BE2C (cell line): Measurements from ENCODE around the gene OR6C65.
"Not testable (repeated sequence)": the region's sequence is repeated elsewhere in the genome, so short reads cannot be mapped to it uniquely, and the experiment has no call there.

ENCODE experiments used
- DNase-seq: peaks from one replicate; pipeline ENCODE4 v3.0.0-alpha.2; 2020
- H3K27me3 ChIP-seq: fragments of 250-450 bp; sonication (Bioruptor Pico); 2 replicates; pipeline ENCODE4 v1.5.1; 2020; ENCODE audit warnings: mild to moderate bottlenecking
- H3K36me3 ChIP-seq: fragments of 250-450 bp; sonication (Bioruptor Pico); 2 replicates; pipeline ENCODE4 v1.5.1; 2020; ENCODE audit warnings: mild to moderate bottlenecking
- H3K4me1 ChIP-seq: fragments of 250-450 bp; sonication (Bioruptor Pico); 2 replicates; pipeline ENCODE4 v1.5.1; 2020
- H3K4me3 ChIP-seq: 2 replicates; pipeline ENCODE4 v1.5.1; 2011; ENCODE audit warnings: low read depth, low read length
- H3K9me3 ChIP-seq: fragments of 250-450 bp; sonication (Bioruptor Pico); 2 replicates; pipeline ENCODE4 v1.5.1; 2020
- TF ChIP-seq, protein P1 (sequence below): IDR thresholded peaks from 2 replicates; pipeline ENCODE4 v1.5.1; 2012; ENCODE audit warnings: mild to moderate bottlenecking, low read depth, low read length

Gene OR6C65

DNA sequence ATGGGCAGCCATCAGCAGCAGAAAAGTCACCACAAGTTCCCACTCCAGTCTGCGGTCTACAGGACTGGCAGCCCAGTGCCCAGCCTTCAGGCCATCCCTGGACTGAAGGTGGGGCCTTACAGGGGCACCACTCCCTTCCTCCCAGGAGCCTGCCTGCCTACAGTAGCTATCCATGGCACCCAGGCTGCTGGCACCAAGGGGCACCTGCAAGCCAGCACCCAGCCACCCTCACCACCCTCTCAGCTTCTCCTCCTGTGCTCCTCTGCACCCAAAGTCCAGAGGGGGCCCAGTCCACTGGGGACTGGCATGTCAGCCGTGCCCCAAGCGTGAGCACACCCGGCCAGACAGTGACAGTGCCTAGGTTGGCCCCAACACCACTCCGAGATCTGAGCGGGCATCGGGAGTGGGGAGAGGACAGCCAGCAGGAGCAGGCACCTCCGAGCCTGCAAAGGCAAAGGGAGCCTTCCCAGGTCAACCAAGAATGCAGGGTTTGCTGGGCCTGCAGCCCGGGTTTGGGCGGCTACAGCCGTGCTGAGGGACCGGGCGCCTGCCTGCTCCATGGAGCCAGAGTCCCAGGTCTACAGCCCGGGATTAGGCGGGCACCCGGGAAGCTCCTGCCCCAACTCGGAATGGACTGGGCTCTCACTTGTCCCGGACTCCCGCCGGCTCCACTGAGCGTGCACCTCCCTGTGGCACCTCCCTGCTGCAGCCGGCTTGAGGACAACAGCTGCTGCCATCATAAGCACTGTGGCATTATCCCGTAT, 8.1 kb upstream of the OR6C65 start:
- no peak for DNase-seq
- H3K36me3 ChIP-seq, result no peaks in the 10 kb centered on the region
- no peaks in the 10 kb centered on the region for H3K27me3 ChIP-seq
- TF ChIP-seq, protein P1, sequence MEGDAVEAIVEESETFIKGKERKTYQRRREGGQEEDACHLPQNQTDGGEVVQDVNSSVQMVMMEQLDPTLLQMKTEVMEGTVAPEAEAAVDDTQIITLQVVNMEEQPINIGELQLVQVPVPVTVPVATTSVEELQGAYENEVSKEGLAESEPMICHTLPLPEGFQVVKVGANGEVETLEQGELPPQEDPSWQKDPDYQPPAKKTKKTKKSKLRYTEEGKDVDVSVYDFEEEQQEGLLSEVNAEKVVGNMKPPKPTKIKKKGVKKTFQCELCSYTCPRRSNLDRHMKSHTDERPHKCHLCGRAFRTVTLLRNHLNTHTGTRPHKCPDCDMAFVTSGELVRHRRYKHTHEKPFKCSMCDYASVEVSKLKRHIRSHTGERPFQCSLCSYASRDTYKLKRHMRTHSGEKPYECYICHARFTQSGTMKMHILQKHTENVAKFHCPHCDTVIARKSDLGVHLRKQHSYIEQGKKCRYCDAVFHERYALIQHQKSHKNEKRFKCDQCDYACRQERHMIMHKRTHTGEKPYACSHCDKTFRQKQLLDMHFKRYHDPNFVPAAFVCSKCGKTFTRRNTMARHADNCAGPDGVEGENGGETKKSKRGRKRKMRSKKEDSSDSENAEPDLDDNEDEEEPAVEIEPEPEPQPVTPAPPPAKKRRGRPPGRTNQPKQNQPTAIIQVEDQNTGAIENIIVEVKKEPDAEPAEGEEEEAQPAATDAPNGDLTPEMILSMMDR, result no peak
- H3K4me3 ChIP-seq, result no peak overlapping the region
- no peaks in the 10 kb centered on the region for H3K9me3 ChIP-seq
- H3K4me1 ChIP-seq, result no peaks in the 10 kb centered on the region

DNA sequence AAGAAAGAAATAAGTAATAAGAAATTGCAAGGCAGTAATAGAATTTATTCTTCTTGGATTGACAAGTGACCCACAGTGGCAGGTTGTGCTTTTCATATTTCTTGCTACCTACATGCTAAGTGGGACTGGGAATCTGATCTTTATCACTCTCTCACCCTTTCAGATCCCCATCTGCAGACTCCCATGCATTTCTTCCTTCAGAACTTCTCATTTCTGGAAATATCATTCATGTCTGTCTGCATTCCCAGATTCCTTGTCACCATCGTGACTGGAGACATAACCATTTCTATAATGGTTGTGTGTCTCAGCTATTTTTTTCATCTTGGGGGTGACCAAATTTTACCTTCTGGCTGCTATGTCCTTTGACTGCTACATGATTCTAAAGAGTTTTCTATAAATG, 4.0 kb upstream of the OR6C65 start:
- DNase-seq, result no peak
- Histone ChIP-seq H3K4me1 (no peaks in the 10 kb centered on the region), H3K27me3 (peaks cover 3% of the 10 kb centered on the region; the same call in 1 of the 2 replicates), H3K9me3 (no peaks in the 10 kb centered on the region), H3K36me3 (no peaks in the 10 kb centered on the region), H3K4me3 (no peak overlapping the region)
- TF ChIP-seq, protein P1, result no peak

GRCh38 chr12:55407866-55408265, 7.5 kb downstream of the OR6C65 start:
- Histone ChIP-seq H3K9me3 (no peaks in the 10 kb centered on the region), H3K27me3 (no peaks in the 10 kb centered on the region), H3K4me1 (no peaks in the 10 kb centered on the region), H3K36me3 (no peaks in the 10 kb centered on the region), H3K4me3 (no peak overlapping the region)
- DNase-seq, result no peak
- TF ChIP-seq, protein P1, result no peak

DNA sequence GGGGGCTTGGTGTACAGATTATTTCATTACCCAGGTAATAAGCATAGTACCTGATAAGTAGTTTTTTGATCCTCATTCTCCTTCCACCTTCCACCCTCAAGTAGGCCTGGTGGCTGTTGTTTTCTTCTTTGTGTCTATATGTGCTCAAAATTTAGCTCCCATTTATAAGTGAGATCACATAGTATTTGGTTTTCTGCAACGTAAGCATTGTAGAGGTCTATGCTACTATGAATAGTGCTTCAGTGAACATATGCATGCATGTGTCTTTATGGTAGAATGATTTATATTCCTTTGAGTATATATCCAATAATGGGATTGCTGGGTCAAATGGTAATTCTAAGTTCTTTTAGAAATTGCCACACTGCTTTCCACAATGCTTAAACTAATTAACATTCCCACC, 8.8 kb downstream of the OR6C65 start:
- H3K9me3 ChIP-seq, DNase-seq, H3K4me1 ChIP-seq, H3K27me3 ChIP-seq, H3K36me3 ChIP-seq, H3K4me3 ChIP-seq: not testable (repeated sequence)

DNA sequence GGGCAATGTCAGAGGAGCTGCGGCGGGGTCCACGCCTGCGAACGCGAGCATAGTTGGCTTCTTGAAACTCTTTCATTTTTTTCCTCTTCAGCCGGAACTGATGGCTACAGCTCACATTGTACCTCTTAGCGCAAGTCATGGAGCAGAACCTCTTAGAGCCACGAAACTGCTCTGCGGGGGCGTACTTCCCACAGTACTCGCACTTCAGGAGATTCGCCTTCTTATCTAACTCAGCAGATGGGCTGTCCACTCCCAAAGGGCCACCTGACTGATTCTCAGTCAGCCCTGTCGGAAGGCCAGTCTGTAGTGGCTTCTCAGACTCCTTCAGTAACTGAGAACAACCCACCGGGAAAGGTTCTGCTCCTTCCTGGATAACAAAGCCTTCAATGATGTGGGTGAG, 11.8 kb downstream of the OR6C65 start:
- not testable (repeated sequence) for H3K4me3 ChIP-seq, H3K9me3 ChIP-seq, DNase-seq, H3K4me1 ChIP-seq, H3K36me3 ChIP-seq, H3K27me3 ChIP-seq

- H3K4me3 ChIP-seq, H3K4me1 ChIP-seq, DNase-seq, H3K9me3 ChIP-seq, H3K27me3 ChIP-seq, H3K36me3 ChIP-seq: not testable (repeated sequence)
These were observed 13.4 kb downstream of the OR6C65 start for GRCh38 chr12:55413498-55414388.

GRCh38 chr12:55414396-55414823, 14.1 kb downstream of the OR6C65 start:
- H3K4me3 ChIP-seq, H3K9me3 ChIP-seq, H3K4me1 ChIP-seq, H3K36me3 ChIP-seq, DNase-seq, H3K27me3 ChIP-seq: not testable (repeated sequence)

GRCh38 chr12:55414889-55415288, 14.6 kb downstream of the OR6C65 start:
- peak overlapping the region; percentile 20; the same call in 1 of the 2 replicates for H3K4me3 ChIP-seq
- H3K36me3 ChIP-seq, H3K4me1 ChIP-seq, H3K27me3 ChIP-seq, DNase-seq, H3K9me3 ChIP-seq: not testable (repeated sequence)
